ENCODE measurements around the gene MBD3L3.

The MBD3L3 gene

DNA sequence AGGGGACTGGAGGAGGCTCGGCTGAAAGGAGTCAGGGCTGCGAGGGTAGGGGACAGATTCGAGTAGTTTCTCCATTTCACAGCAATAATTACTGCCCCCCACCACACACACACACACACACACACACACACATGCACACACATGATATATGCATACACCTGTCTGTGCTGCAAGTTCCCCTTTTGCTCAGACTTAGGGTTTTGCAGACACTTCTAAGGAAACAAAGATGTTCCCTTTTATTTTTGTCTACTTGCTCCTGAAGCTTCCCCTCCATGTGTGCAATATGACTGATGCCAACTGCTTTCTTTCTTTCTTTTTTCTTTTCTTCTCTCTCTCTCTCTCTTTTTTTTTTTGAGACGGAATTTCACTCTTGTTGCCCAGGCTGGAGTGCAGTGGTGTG, 50.6 kb downstream of the MBD3L3 start:
- DNase-seq (ENCODE audit: low read depth, low spot score), result no peak
- no peak overlapping the region for H3K4me3 ChIP-seq (ENCODE audit: low read length)

All from Jurkat, Clone E6-1 (cell line).